ENCODE measurements around the gene AP1S1.

- TF ChIP-seq EZH2 (IDR thresholded peaks at IDR 0.05; ENCODE audit: insufficient read depth, poor library complexity, severe bottlenecking) (no peak), EZH2phosphoT487 (IDR thresholded peaks at IDR 0.05; ENCODE audit: insufficient read depth, low read depth) (no peak)
Measured at GRCh38 chr7:101175664-101176063, 21.4 kb downstream of the AP1S1 start.

Data from GM23248 (cell line).